Activated CD8-positive, alpha-beta memory T cell treated with anti-CD3 and anti-CD28 coated beads, Interleukin-2, amount 50 U/mL, for 4 hours (primary cell): ENCODE data around the gene CCDC148.
"Not testable (repeated sequence)": the region's sequence is repeated elsewhere in the genome, so short reads cannot be mapped to it uniquely, and the experiment has no call there.

Source experiments
- DNase-seq: peaks from one replicate; pipeline ENCODE4 v3.0.0-alpha.2; 2020

The CCDC148 gene

GRCh38 chr2:158273791-158274190 is 182.8 kb downstream of the CCDC148 start:
- DNase-seq, result no peak

DNA sequence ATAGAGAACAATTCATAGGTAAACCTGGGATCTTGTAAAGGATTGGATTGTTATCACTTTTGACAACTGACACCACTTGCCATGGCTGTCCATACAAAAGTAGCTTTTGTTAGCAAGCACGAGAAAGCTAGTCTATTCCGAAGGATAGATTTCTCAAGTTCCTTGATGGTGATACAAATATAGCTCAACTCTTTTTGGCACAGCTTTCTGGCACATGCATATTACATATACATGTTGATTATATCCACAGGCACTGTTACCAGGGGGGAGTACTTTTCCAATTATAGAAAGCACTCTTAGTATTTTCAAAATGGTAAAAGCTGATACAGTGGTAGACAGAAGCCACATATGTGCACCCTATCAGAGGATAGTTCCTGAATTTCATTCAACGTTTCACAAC is 186.0 kb downstream of the CCDC148 start:
- DNase-seq, result no peak

DNA sequence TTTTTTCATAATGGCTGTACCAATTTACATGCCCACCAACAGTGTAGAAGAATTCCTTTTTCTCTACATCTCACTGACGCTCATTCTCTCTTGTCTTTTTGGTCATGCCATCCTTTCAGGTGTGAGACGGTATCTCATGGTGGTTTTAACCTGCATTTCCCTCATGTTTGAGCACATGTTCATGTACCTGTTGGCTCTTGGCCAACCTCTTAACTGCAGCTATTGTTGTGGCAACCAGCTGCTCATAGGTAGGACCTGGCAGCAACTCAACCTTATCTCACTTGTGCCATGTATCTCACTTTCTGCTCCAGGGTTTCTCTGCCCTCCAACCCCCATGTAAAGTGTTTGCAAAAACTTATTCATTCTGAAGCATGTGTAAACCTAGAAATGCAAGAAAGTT is 187.4 kb downstream of the CCDC148 start:
- DNase-seq, result no peak

- DNase-seq, result no peak
Observed at GRCh38 chr2:158266111-158266510, 190.4 kb downstream of the CCDC148 start.

DNA sequence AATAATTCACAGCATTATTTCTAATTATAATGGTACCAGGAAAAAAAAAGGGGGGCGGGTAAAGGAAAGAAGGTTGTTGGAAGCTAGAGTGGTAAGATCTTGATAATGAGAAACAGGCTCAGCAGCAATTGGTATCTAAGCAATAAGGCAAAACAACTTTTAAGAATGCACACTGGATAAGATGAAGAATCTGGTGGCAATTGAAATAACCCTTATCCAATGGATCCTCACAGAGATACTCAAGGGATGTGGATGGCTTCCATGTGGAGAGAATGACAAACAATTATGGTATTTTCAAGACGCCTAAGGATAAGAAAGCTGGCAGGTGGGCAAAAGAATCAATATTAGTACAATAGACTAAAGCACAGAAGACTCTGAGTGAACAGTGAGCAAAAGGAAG is 201.3 kb downstream of the CCDC148 start:
- no peak for DNase-seq

GRCh38 chr2:158253170-158253569 is 203.4 kb downstream of the CCDC148 start:
- no peak for DNase-seq

GRCh38 chr2:158251356-158251755 is 205.2 kb downstream of the CCDC148 start:
- no peak for DNase-seq

- DNase-seq, result no peak
Observed at GRCh38 chr2:158243392-158243791, 213.2 kb downstream of the CCDC148 start.

- DNase-seq, result no peak
Observed at GRCh38 chr2:158242280-158242679, 214.3 kb downstream of the CCDC148 start.

GRCh38 chr2:158240975-158241374 is 215.6 kb downstream of the CCDC148 start:
- DNase-seq, result no peak

GRCh38 chr2:158239271-158239670 is 217.3 kb downstream of the CCDC148 start:
- no peak for DNase-seq

DNA sequence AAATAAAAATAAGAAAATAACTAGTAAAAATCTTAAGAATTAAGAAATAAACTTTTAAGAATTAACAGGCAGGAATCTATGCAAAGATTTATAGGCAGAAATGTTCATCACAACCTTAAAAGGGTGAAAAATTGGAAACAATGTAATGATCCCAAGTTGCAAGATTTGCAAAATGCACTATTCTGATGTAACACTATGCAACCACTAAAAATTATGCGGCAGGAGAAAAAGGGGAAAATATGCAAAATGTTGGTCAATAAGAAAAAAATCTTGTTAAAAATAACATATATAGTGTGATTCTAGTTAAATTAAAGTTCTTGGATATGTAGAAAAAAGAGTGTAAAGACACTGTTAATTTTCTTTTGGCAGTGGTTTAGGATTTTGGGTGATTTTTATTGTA is 222.1 kb downstream of the CCDC148 start:
- no peak for DNase-seq

- DNase-seq, result no peak
Observed at GRCh38 chr2:158232476-158232875, 224.1 kb downstream of the CCDC148 start.

- no peak for DNase-seq
Observed at GRCh38 chr2:158228943-158229508, 227.5 kb downstream of the CCDC148 start.

GRCh38 chr2:158223066-158223465 is 233.5 kb downstream of the CCDC148 start:
- not testable (repeated sequence) for DNase-seq

DNA sequence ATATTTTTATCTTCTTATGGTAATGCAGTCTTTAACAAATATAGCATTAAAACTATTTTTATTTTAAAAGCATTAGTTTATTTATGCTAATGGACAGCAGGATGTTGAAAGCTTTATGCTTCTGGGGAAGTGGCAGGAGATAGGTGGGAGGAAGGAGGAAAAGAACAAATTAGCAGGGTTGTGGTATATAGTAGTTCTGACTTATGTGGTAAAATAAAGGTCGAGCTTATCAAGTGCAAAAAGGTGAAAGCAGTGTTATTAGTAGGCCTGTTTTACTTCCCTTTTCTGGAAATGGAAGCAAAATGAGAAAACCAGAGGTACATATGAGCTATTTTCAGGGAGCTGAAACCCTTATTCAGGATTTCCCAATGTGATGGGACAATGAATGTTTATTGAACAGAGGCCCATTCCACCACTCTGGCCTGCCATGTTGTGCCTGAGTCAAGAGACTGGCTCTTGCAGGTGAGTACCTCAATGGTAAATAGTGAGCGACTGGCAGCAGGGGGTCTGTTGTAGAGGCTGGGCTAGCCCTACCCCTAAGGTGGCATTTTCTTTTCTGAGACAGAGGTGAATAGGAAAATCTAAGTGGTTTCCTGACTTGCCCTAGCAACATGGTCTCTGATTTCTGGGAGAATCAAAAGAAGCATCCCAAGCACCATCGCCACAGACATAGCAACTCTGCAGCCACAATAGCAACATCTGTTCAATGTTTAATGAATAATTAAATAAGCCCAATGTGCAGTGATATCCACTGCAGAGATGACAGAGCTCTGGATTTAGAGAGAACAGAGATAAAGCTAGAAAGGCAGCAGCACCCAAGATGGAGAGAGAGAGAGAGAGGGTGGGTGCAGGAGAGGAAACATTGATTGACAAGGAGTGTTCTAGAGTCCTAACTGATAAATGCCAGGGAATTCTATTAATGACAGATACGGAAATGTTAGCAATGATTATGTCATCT is 235.2 kb downstream of the CCDC148 start:
- DNase-seq, result no peak

- no peak for DNase-seq
Observed at GRCh38 chr2:158217593-158217992, 239.0 kb downstream of the CCDC148 start.

- DNase-seq, result no peak
Observed at GRCh38 chr2:158214431-158214830, 242.1 kb downstream of the CCDC148 start.

- DNase-seq, result no peak
Observed at GRCh38 chr2:158213773-158214172, 242.8 kb downstream of the CCDC148 start.

DNA sequence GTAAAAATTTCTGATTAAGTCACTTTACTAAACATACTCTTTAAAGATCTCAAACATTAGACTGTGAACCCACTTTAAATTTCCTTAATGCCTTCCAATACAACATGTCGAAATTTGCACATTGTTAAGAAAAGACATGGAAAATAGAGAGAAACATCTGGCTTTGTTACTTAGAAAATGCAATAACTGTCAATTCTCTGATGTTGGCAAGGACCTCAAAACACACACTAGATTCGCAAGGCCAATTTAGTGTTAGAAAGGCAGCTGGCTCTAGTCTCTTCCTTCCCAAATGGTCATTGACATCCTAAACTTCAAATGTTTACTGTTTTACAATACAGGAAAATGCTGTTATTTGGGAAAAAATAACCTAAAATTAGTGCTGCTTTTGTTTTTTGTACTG is 244.3 kb downstream of the CCDC148 start:
- DNase-seq, result no peak

- DNase-seq, result no peak
Observed at GRCh38 chr2:158211502-158211901, 245.1 kb downstream of the CCDC148 start.

- DNase-seq, result no peak
Observed at GRCh38 chr2:158207354-158207753, 249.2 kb downstream of the CCDC148 start.

- no peak for DNase-seq
Observed at GRCh38 chr2:158205215-158205614, 251.3 kb downstream of the CCDC148 start.

DNA sequence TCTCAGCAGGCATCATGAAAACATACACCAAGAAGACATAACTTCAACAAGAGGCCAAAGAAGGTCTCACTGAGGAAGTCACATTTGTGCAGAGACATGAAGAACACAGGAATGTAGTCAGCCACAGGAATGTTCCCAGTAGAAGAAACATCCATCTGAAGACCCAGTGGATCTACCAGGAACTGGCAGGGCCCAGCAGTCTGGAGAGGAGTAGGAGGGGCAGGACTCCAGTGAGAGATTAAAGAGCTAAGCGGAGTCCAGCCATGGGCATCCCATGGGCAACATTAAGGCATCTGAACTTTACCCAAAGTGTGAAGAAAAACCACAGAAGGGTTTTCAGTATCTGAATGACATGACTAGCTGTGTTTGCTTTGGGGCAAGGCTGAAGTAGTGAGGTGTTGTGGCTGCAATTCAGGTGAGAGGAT is 251.8 kb downstream of the CCDC148 start:
- no peak for DNase-seq
